GM18951 (cell line): Measurements from ENCODE around the gene LBX1.
"Not testable (repeated sequence)": the region's sequence is repeated elsewhere in the genome, so short reads cannot be mapped to it uniquely, and the experiment has no call there.

Experiments
- POLR2A ChIP-seq: IDR thresholded peaks from 4 replicates; pipeline ENCODE4 v1.6.1; 2011; ENCODE audit warnings: mild to moderate bottlenecking; ENCODE audit not compliant: insufficient read length, insufficient read depth; ENCODE audit errors: extremely low read depth
- in situ Hi-C: fragments of 300-500 bp; cut with MboI; formaldehyde crosslinking; loops from one replicate; pipeline ENCODE4 v1.12.0; 2022; ENCODE audit warnings: low sequenced_read_pairs, mixed read lengths, inconsistent platforms; ENCODE audit not compliant: unreplicated experiment

The LBX1 gene

GRCh38 chr10:101219139-101219945, 9.9 kb downstream of the LBX1 start:
- in situ Hi-C loops, result loop anchor here (5.0 to 25.0 kb wide), 2 partner anchors 348 to 543 kb away; no protein-coding TSS in a partner anchor
- no peak for TF ChIP-seq POLR2A

DNA sequence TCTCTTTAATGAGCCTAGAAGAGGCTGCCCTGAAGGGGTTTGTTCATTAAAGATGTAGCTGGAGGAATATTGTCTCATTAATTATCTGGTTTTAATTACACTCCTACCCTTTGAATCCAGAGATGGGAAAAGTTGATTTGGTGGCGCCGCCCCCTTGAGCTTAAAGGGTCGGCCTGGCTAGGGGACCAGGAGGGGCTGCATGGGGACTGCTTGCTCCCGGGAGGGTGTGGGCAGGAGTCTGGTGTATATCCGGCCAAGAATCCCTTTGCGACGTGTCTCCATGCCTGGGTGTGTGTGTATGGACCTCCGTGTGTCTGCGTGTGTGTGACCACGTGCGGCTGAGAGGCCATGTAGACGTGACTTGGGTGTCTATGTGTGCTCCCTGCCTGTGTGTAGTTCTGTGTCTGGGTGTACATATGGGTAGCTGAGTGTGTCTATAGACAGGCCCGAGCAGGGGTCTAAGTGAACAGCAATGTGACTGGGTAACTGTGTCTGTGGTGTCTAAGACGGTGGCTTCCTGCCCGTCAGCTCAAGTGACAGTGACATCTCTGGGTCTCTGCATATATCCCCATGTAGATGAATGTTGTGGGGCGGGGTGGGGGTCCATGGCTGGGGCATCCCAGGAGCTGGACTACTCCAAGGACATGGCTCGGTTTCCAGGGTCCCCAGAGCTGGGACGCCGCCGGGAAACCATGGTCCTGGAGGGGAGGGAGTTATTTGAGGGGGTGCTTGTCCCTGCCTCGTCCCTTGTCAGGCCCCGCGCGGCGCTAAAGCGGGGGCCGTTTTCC, 10.7 kb downstream of the LBX1 start:
- TF ChIP-seq POLR2A, result no peak
- in situ Hi-C loops, result loop anchor here (5.0 to 25.0 kb wide), 2 partner anchors 349 to 544 kb away; no protein-coding TSS in a partner anchor

- TF ChIP-seq POLR2A, result no peak
- in situ Hi-C loops, result loop anchor here (5.0 to 25.0 kb wide), 2 partner anchors 350 to 545 kb away; no protein-coding TSS in a partner anchor
These were observed 11.6 kb downstream of the LBX1 start for GRCh38 chr10:101217450-101218281.

GRCh38 chr10:101217044-101217425, 12.2 kb downstream of the LBX1 start:
- in situ Hi-C loops, result loop anchor here (5.0 to 25.0 kb wide), 2 partner anchors 350 to 545 kb away; no protein-coding TSS in a partner anchor
- no peak for TF ChIP-seq POLR2A

- in situ Hi-C loops, result loop anchor here (5.0 to 25.0 kb wide), 2 partner anchors 351 to 546 kb away; no protein-coding TSS in a partner anchor
- no peak for TF ChIP-seq POLR2A
These were observed 12.8 kb downstream of the LBX1 start for GRCh38 chr10:101216207-101217043.

DNA sequence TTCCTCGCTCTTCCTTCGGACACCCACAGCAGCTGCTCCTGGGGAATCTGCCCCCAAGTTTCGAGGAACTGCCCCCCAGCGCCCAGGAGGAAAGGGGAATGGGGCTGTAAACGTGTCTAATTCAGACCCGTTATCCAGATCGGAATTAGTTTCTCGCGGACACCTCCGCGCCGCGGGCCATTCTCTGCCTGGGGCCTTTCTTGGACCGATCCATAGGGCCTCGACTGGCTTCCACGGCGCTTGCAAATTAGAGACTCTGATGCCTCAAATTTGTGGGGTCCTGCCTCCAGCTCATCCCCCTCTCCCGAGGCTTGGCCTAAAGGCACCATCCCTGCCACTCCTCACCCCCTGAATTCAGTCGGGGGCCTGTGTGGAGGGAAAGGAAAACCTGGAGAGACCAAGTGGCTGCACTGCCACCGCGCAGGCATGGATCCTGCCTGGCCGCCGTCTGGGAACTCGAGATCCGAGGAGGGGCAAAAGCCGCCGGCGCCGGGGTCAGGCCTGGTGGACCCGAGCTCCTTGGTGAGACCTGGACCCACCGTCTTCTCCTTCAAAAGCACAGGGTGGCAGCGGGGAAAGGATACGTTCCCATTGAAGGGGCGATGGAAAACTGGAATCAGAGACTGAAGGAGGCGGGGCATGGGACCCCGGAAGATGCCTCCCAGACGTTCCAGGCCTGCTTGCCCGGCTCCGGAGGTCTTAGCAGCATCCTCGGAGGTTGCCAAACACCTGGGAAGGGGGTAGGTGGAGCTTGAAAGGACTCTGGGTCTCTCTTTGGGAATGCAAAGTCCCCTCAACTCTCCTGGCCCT, 13.7 kb downstream of the LBX1 start:
- in situ Hi-C loops, result loop anchor here (5.0 to 25.0 kb wide), 2 partner anchors 352 to 547 kb away; no protein-coding TSS in a partner anchor
- TF ChIP-seq POLR2A, result no peak

DNA sequence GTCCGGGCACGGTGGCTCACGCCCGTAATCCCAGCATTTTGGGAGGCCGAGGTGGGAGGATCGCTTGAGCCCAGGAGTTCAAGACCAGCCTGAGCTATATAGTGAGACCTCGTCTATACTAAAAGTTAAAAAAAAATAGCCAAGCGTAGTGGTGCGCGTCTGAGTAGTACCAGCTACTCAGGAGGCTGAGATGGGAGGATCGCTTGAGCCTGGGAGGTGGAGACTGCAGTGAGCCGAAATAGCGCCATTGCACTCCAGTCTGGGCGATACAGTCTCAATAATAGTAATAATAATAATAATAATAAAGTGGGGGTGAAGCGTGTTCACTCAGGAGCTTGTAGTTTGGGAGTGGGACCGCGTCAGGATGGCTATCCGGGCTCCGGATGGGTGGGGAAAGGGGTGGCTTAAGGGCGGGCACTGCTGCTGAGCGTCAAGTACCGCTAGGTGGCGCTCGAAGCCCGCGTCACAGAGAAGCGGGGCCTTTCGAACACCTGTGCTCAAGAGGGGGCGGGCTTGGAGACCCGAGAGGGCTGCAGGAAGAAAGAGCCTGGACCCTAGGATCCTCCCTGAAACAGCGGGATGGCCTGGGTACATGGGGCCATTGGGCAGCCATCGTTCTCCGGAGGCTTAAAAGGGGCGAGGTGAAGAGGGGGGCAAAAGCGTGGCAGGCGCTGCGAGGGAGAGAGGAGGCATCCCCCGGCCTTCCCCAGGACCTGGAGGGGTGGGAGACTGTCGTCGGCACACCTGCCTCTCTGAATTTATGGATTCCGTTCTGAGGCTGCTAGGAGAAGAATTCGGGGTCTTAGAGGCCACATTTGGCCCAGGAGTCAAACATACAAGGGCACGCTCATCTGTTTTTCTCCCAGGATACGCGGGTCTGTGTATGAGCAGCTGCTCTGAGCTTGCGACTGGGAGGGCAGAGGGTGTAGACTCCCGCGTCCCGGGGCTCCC, 14.5 kb downstream of the LBX1 start:
- TF ChIP-seq POLR2A, result no peak
- in situ Hi-C loops, result loop anchor here (5.0 to 25.0 kb wide), 2 partner anchors 353 to 548 kb away; no protein-coding TSS in a partner anchor

DNA sequence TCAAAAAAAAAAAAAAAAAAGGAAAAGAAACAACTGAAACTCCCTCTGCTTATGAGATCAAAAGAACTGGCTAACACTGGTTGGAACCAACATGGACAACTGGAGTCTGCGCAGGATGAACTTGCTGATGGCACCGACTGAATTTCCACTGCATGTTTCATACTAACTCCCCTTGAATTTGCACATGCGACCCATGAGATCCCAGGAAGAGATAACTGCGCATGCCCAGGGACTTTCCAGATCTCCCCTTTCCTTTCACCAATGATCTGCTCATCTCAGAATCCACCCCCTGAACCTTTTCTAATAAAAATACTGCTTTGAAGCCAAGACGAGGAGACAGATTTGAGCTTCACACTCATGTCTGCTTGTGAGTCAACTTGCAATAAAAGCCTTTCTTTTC, 20.7 kb downstream of the LBX1 start:
- in situ Hi-C loops, result loop anchor here (25.0 kb wide), 1 partner anchor 554 kb away; no protein-coding TSS in a partner anchor

GRCh38 chr10:101207026-101207425, 22.2 kb downstream of the LBX1 start:
- in situ Hi-C loops, result loop anchor here (25.0 kb wide), 1 partner anchor 555 kb away; no protein-coding TSS in a partner anchor
- TF ChIP-seq POLR2A, result no peak

More for the DNA sequence above, 20.7 kb downstream of the LBX1 start:
- no peak for TF ChIP-seq POLR2A

- in situ Hi-C loops, result loop anchor here (25.0 kb wide), 1 partner anchor 560 kb away; no protein-coding TSS in a partner anchor
These were observed 26.6 kb downstream of the LBX1 start for GRCh38 chr10:101202667-101203066.

DNA sequence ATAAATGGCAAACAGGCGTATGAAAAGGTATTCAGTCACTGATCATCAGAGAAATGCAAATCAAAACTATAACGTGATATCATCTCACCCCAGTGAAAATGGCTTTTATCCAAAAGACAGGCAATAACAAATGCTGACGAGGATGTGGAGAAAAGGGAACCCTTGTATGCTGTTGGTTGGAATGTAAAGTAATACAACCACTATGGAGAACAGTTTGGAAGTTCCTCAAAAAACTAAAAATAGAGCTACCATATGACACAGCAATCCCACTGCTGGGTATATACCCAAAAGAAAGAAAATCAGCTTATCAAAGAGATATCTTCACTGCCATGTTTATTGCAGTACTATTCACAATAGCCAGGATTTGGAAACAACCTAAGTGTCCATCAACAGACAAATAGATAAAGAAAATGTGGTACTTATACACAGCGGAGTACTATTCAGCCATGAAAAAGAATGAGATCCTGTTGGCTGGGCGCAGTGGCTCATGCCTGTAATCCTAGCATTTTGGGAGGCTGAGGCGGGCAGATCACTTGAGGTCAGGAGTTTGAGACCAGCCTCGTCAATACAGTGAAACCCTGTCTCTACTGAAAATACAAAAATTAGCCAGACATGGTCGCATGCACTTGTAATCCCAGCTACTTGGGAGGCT, 30.8 kb downstream of the LBX1 start:
- in situ Hi-C loops, result not testable (repeated sequence)
